CD8-positive, alpha-beta memory T cell (primary cell): Measurements from ENCODE around the gene LIME1. TPM values are rescaled to one million over a fixed set of nuclear protein-coding genes. Genes with fewer than 3 reads are reported as not detected.

ENCODE experiments used
- CTCF ChIA-PET: fragments of 350-600 bp; sonication (Branson Sonifier 250); formaldehyde crosslinking; loops from one replicate; lab custom pipeline; 2021; ENCODE audit warnings: antibody characterized with exemption; lab: Charles Lee
- POLR2A ChIA-PET: fragments of 350-600 bp; sonication (Branson Sonifier 250); formaldehyde crosslinking; loops from one replicate; lab custom pipeline; 2021; ENCODE audit warnings: antibody characterized with exemption; lab: Charles Lee
- DNase-seq, 5 donors: peaks; one replicate each; pipeline versions ENCODE4 v3.0.0 to v3.0.0-alpha.2; 2020 to 2022; ENCODE audit warnings: mixed read lengths in 1 of 5
- H3K27ac ChIP-seq: one replicate; pipeline ENCODE4 v1.7.0; 2013; ENCODE audit warnings: low read depth, mild to moderate bottlenecking, low read length, moderate library complexity
- H3K27me3 ChIP-seq: 2 replicates; pipeline ENCODE4 v1.7.0; 2013; ENCODE audit warnings: low read length, mild to moderate bottlenecking; ENCODE audit not compliant: insufficient read depth, poor library complexity, severe bottlenecking
- H3K36me3 ChIP-seq: 2 replicates; pipeline ENCODE4 v1.7.0; 2013; ENCODE audit warnings: mild to moderate bottlenecking, low read length, moderate library complexity; ENCODE audit not compliant: insufficient read depth
- H3K4me1 ChIP-seq: 2 replicates; pipeline ENCODE4 v1.7.0; 2013; ENCODE audit warnings: mild to moderate bottlenecking, low read length, moderate library complexity; ENCODE audit not compliant: insufficient read depth
- H3K4me3 ChIP-seq: 2 replicates; pipeline ENCODE4 v1.7.0; 2013; ENCODE audit warnings: mild to moderate bottlenecking, low read length
- H3K9me3 ChIP-seq: 2 replicates; pipeline ENCODE4 v1.7.0; 2013; ENCODE audit warnings: mild to moderate bottlenecking, low read length
- H3K27ac Mint-ChIP-seq, 8 donors: one replicate each; pipeline ENCODE4 v1.8.0; 2020 to 2021; ENCODE audit warnings: mixed read lengths in 8 of 8, mild to moderate bottlenecking in 6 of 8, inconsistent platforms in 3 of 8, moderate library complexity in 3 of 8
- H3K27me3 Mint-ChIP-seq, 2 donors: one replicate each; pipeline ENCODE4 v1.8.0; 2020 to 2021; ENCODE audit warnings: mixed read lengths in 2 of 2, mild to moderate bottlenecking in 1 of 2, moderate library complexity in 1 of 2
- H3K36me3 Mint-ChIP-seq, 3 donors: one replicate each; pipeline ENCODE4 v1.8.0; 2020 to 2021; ENCODE audit warnings: mixed read lengths in 3 of 3, inconsistent platforms in 1 of 3, mild to moderate bottlenecking in 1 of 3
- H3K4me1 Mint-ChIP-seq, 3 donors: one replicate each; pipeline ENCODE4 v1.8.0; 2020 to 2021; ENCODE audit warnings: mixed read lengths in 3 of 3, inconsistent platforms in 1 of 3, mild to moderate bottlenecking in 1 of 3
- H3K4me3 Mint-ChIP-seq, 7 donors: one replicate each; pipeline ENCODE4 v1.8.0; 2020 to 2021; ENCODE audit warnings: mixed read lengths in 7 of 7, mild to moderate bottlenecking in 6 of 7, moderate library complexity in 4 of 7, inconsistent platforms in 2 of 7
- H3K9me3 Mint-ChIP-seq, 5 donors: one replicate each; pipeline ENCODE4 v1.8.0; 2020 to 2022; ENCODE audit warnings: mixed read lengths in 5 of 5, mild to moderate bottlenecking in 3 of 5, moderate library complexity in 2 of 5, inconsistent platforms in 1 of 5
- polyA plus RNA-seq: library from polyadenylated mRNA; unstranded; fragments of 300-500 nt; fragmentation: Illumina TruSeq; gene quantifications from one replicate; pipeline ENCODE4 v1.2.3, GENCODE V29; 2021
- total RNA-seq, 2 experiments: library from RNA; stranded (reverse); gene quantifications; one replicate each; pipeline ENCODE4 v1.2.3, GENCODE V29; 2021

LIME1 gene
- total and polyA plus RNA-seq, 3 experiments from 2014 or later = 18.4 to 366 (median 19.6) TPM

DNA sequence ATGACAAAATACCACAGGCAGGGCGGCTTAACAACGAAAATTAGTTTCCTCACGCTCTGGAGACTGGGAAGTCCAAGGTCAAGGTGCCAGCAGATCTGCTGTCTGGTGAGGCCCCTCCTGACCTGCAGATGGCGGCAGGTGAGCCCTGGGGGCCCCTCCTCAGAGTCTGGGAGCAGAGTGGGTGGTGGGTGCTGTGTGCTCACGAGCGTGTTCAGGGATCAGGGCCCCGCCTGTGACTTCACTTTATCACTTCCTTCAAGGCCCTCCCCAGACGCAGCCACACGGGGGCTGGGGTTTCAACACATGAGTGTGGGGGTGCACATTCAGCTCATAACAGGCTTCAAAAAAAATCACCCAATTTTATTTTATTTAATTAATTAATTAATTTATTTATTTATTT is 42.4 kb downstream of the LIME1 start:
- Mint-ChIP-seq H3K9me3 (no peaks in the 10 kb centered on the region), H3K27ac (peak overlapping the region in 1 of 8 donors; percentile 57), H3K4me3 (no peak overlapping the region), H3K27me3 (no peaks in the 10 kb centered on the region), H3K36me3 (no peaks in the 10 kb centered on the region), H3K4me1 (peaks cover 14 to 23% (median 17%) of the 10 kb centered on the region in 3 donors)
- H3K4me1 ChIP-seq = peaks cover 17% of the 10 kb centered on the region
- H3K27me3 ChIP-seq = no peaks in the 10 kb centered on the region
- no peak overlapping the region for H3K4me3 ChIP-seq
- H3K36me3 ChIP-seq = no peaks in the 10 kb centered on the region
- H3K9me3 ChIP-seq = no peaks in the 10 kb centered on the region
- no peak for DNase-seq
- ChIA-PET POLR2A (interaction anchor here (0.6 to 0.9 kb wide), 2 partner anchors 21 to 38 kb away, joined by 3 to 4 read pairs; no protein-coding TSS in a partner anchor), CTCF (interaction anchor here (1.5 kb wide), 1 partner anchor 42 kb away, joined by 4 read pairs; the partner anchor contains the start of gene LIME1)
- H3K27ac ChIP-seq = no peak overlapping the region

DNA sequence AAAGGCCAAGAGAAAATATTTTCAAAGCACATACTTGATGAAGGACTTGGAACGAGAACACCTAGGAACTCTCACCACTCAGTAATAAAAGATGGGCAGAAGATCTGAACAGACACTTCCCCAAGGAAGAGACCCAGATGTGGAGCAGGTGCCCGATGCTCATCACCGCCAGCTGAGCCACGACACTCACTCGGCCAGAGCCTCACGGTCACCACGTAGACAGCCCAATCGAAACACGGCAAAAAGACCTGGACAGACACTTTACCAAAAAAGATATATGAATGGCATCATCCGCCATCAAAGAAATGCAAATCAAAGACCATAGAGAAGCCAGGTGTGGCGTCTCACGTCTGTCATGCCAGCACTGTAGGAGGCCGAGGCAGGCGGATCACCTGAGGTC is 44.7 kb downstream of the LIME1 start:
- H3K4me3 Mint-ChIP-seq = peak overlapping the region in 2 of 7 donors; percentile 37 to 61

DNA sequence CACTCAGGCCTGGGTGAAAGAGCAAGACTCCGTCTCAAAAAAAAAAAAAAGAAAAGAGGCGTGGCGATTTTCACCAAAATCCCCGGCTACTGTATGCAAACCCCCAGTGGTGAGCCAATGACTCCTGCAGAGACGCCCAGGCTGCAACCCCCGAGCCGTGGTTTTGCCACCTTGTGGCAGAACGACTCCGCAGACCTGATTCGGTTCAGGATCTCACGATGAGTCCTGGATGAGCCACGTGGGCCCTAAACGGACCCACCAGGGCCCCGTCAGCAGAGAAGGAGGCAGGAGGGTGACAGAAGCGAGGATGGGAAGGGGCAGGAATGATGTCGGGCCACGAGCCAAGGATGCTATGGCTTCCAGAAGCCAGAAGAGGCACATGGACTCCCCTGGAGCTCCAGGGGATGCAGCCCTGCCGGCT is 45.6 kb downstream of the LIME1 start:
- Histone ChIP-seq H3K36me3 (no peaks in the 10 kb centered on the region), H3K4me1 (peaks cover 17% of the 10 kb centered on the region), H3K27ac (no peak overlapping the region), H3K4me3 (no peak overlapping the region), H3K27me3 (no peaks in the 10 kb centered on the region), H3K9me3 (no peaks in the 10 kb centered on the region)
- CTCF ChIA-PET = interaction anchor here (0.6 to 3.7 kb wide), 9 partner anchors 9 to 245 kb away, joined by 3 to 20 read pairs (median 4); partner anchors contain the start of genes LIME1 and PTK6
- no peaks in the 10 kb centered on the region for H3K27me3 Mint-ChIP-seq
- H3K4me3 Mint-ChIP-seq = peak overlapping the region; percentile 22 to 90 (median 53)
- peak; percentile 53 to 88 (median 70) for DNase-seq
- H3K36me3 Mint-ChIP-seq = no peaks in the 10 kb centered on the region
- POLR2A ChIA-PET = interaction anchor here (0.6 to 1.4 kb wide), 6 partner anchors 31 to 252 kb away, joined by 3 to 6 read pairs (median 4); partner anchors contain the start of genes LIME1 and SLC2A4RG
- H3K27ac Mint-ChIP-seq = peak overlapping the region in 7 of 8 donors; percentile 44 to 89 (median 84)
- no peaks in the 10 kb centered on the region for H3K9me3 Mint-ChIP-seq
- H3K4me1 Mint-ChIP-seq = peaks cover 14 to 20% (median 18%) of the 10 kb centered on the region in 3 donors

More for the DNA sequence above, 44.7 kb downstream of the LIME1 start:
- ChIA-PET CTCF (interaction anchor here (0.6 to 3.7 kb wide), 5 partner anchors 21 to 244 kb away, joined by 3 to 20 read pairs (median 5); partner anchors contain the start of genes LIME1 and PTK6), POLR2A (interaction anchor here (0.6 to 1.4 kb wide), 6 partner anchors 30 to 253 kb away, joined by 3 to 6 read pairs (median 4); partner anchors contain the start of genes LIME1 and SLC2A4RG)
- Histone ChIP-seq H3K4me3 (no peak overlapping the region), H3K4me1 (peaks cover 17% of the 10 kb centered on the region), H3K27me3 (no peaks in the 10 kb centered on the region), H3K36me3 (no peaks in the 10 kb centered on the region), H3K27ac (no peak overlapping the region), H3K9me3 (no peaks in the 10 kb centered on the region)
- H3K27me3 Mint-ChIP-seq = no peaks in the 10 kb centered on the region
- H3K36me3 Mint-ChIP-seq = no peaks in the 10 kb centered on the region
- DNase-seq = no peak
- no peaks in the 10 kb centered on the region for H3K9me3 Mint-ChIP-seq
- peak overlapping the region in 3 of 8 donors; percentile 38 to 89 (median 61) for H3K27ac Mint-ChIP-seq
- peaks cover 14 to 20% (median 17%) of the 10 kb centered on the region in 3 donors for H3K4me1 Mint-ChIP-seq

DNA sequence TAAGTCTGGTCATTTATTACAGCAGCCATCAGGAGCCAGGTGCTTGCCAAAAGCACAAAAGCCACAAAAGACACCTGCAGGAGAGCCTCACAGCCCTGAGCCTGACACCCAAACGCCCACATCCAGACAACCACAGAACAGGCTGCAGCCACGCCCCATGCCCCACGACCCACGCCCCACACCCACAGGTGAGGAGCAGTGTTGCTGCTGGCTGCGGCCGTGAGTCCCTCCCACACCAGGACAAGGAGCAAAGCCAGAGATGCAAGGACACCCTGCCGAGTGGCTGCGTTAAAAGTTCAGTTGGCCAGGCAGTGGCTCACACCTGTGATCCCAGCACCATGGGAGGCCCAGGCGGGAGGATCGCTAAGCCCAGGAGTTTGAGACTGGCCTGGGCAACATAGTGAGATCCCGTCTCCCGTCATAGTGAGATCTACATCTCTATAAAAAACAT is 46.1 kb downstream of the LIME1 start:
- peaks cover 14 to 20% (median 18%) of the 10 kb centered on the region in 3 donors for H3K4me1 Mint-ChIP-seq
- no peak overlapping the region for H3K27ac ChIP-seq
- H3K4me1 ChIP-seq = peaks cover 17% of the 10 kb centered on the region
- H3K27me3 Mint-ChIP-seq = no peaks in the 10 kb centered on the region
- H3K27me3 ChIP-seq = no peaks in the 10 kb centered on the region
- no peak overlapping the region for H3K4me3 ChIP-seq
- H3K36me3 ChIP-seq = no peaks in the 10 kb centered on the region
- no peaks in the 10 kb centered on the region for H3K9me3 Mint-ChIP-seq
- POLR2A ChIA-PET = interaction anchor here (1.4 kb wide), 1 partner anchor 42 kb away, joined by 5 read pairs; no protein-coding TSS in a partner anchor
- H3K27ac Mint-ChIP-seq = peak overlapping the region in 5 of 8 donors; percentile 42 to 88 (median 73)
- no peaks in the 10 kb centered on the region for H3K36me3 Mint-ChIP-seq
- CTCF ChIA-PET = interaction anchor here (1.2 to 3.7 kb wide), 9 partner anchors 10 to 245 kb away, joined by 3 to 20 read pairs (median 5); partner anchors contain the start of genes ARFRP1, LIME1, PTK6 and ZGPAT
- H3K9me3 ChIP-seq = no peaks in the 10 kb centered on the region
- peak in 2 of 5 donors; percentile 10 to 55 for DNase-seq
- H3K4me3 Mint-ChIP-seq = peak overlapping the region in 2 of 7 donors; percentile 26 to 75

DNA sequence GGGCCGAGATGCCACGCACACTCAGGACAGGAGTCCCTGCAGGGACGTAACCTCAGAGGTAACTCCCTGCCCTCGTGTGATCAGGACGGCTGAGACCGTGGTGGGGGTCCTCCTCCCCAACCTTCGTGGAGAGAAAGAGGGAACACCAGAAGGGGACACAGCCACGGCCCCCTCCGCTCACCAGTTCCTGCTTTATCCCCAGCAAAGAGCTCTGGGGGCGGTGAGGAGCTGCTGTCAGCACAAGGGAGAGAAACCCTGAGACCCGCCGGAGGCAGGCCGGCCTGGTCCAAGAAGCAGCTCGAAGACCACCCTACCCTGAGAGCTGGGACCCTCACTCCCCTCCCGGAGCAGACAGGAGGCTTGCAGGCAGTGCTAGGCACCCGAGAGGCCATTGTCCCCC is 47.5 kb downstream of the LIME1 start:
- Histone ChIP-seq H3K27me3 (no peaks in the 10 kb centered on the region), H3K9me3 (no peaks in the 10 kb centered on the region), H3K36me3 (no peaks in the 10 kb centered on the region), H3K4me3 (no peak overlapping the region), H3K4me1 (peaks cover 17% of the 10 kb centered on the region), H3K27ac (no peak overlapping the region)
- Mint-ChIP-seq H3K27ac (no peak overlapping the region), H3K36me3 (no peaks in the 10 kb centered on the region), H3K27me3 (no peaks in the 10 kb centered on the region), H3K4me3 (no peak overlapping the region), H3K9me3 (no peaks in the 10 kb centered on the region), H3K4me1 (peaks cover 14 to 20% (median 18%) of the 10 kb centered on the region in 3 donors)
- CTCF ChIA-PET = interaction anchor here (0.8 to 3.7 kb wide), 9 partner anchors 9 to 247 kb away, joined by 3 to 20 read pairs (median 4); partner anchors contain the start of genes ARFRP1, LIME1, PTK6 and ZGPAT
- peak in 1 of 5 donors; percentile 46 for DNase-seq
- POLR2A ChIA-PET = no interaction called here

DNA sequence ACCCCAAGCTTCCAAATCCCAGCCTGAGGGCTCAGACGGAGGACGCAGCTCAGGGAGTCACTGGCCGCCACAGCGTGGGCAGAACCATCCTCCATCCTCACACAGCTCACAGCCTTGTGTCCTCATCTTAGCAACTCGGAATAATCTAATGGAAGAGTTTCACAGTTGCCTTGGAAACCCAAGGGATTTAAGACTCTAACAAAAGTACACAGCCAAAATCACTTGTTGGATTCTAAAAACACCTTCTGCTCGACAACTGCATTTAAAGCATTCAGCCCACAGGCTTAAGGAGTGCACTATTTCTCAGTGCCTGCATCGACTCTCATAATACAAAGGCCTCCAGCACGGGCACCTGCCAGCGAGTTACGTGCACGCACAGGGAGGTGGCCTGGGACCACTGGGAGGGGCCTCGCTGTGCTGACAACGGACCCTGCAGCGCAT is 49.2 kb downstream of the LIME1 start:
- peaks cover 17% of the 10 kb centered on the region for H3K4me1 ChIP-seq
- Mint-ChIP-seq H3K4me1 (peaks cover 12 to 18% (median 17%) of the 10 kb centered on the region in 3 donors), H3K4me3 (peak overlapping the region in 1 of 7 donors; percentile 18), H3K36me3 (no peaks in the 10 kb centered on the region), H3K9me3 (no peaks in the 10 kb centered on the region), H3K27me3 (no peaks in the 10 kb centered on the region), H3K27ac (peak overlapping the region in 2 of 8 donors; percentile 44 to 46)
- ChIA-PET POLR2A (no interaction called here), CTCF (interaction anchor here (1.0 to 2.9 kb wide), 16 partner anchors 9 to 289 kb away, joined by 3 to 14 read pairs (median 4); partner anchors contain the start of genes ARFRP1, TNFRSF6B, TPD52L2 and ZGPAT)
- no peak for DNase-seq
- H3K27me3 ChIP-seq = no peaks in the 10 kb centered on the region
- H3K4me3 ChIP-seq = no peak overlapping the region
- no peaks in the 10 kb centered on the region for H3K36me3 ChIP-seq
- H3K27ac ChIP-seq = no peak overlapping the region
- no peaks in the 10 kb centered on the region for H3K9me3 ChIP-seq

DNA sequence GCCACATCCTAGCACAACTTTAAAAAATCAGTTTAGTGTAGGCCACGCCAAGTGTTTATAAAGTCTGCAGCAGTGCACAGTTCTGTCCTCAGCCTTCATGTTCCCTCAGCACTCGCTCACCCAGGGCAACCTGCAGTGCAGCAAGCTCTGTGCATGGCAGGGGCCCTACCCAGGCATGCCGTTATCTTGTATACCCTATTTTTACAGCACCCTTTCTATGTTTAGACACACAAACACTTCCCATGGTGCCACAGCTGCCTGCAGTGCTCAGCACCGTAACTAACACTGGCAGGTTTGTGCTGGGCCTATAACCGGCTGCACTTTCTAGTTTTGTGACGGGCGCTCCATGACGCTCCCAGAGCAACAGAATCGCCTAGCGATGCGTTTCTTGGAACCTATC is 50.8 kb downstream of the LIME1 start:
- H3K27ac Mint-ChIP-seq = no peak overlapping the region
- peaks cover 0 to 7% of the 10 kb centered on the region in 2 donors for H3K27me3 Mint-ChIP-seq
- no peaks in the 10 kb centered on the region for H3K9me3 ChIP-seq
- ChIA-PET CTCF (interaction anchor here (0.7 to 2.5 kb wide), 5 partner anchors 46 to 186 kb away, joined by 3 to 9 read pairs (median 6); partner anchors contain the start of genes ARFRP1 and ZGPAT), POLR2A (no interaction called here)
- no peak overlapping the region for H3K4me3 ChIP-seq
- H3K4me1 Mint-ChIP-seq = peaks cover 5 to 9% (median 5%) of the 10 kb centered on the region in 3 donors
- H3K27ac ChIP-seq = no peak overlapping the region
- no peaks in the 10 kb centered on the region for H3K27me3 ChIP-seq
- peak overlapping the region in 1 of 7 donors; percentile 73 for H3K4me3 Mint-ChIP-seq
- no peaks in the 10 kb centered on the region for H3K36me3 ChIP-seq
- H3K9me3 Mint-ChIP-seq = no peaks in the 10 kb centered on the region
- DNase-seq = no peak
- no peaks in the 10 kb centered on the region for H3K36me3 Mint-ChIP-seq
- H3K4me1 ChIP-seq = peaks cover 5% of the 10 kb centered on the region
